HepG2 (cell line): ENCODE data around the gene TRPM1.

Experiments used
- ATF6 ChIP-seq: sonication (generic); formaldehyde crosslinking; conservative IDR thresholded peaks from 2 replicates; pipeline ENCODE4 v1.4.0; 2020; ENCODE audit warnings: missing genetic modification reagents
- CTCF ChIP-seq: sonication (generic); formaldehyde crosslinking; IDR thresholded peaks from 2 replicates; pipeline ENCODE4 v1.5.0; 2020; ENCODE audit warnings: mild to moderate bottlenecking, missing genetic modification reagents, moderate library complexity
- PHF5A ChIP-seq: IDR thresholded peaks from one replicate; pipeline ENCODE4 v1.6.1; 2018; ENCODE audit warnings: low read depth, missing genetic modification reagents; ENCODE audit not compliant: unreplicated experiment
- RBFOX2 ChIP-seq: fragments of 200-400 bp; formaldehyde crosslinking; IDR thresholded peaks from 2 replicates; pipeline ENCODE4 v1.6.1; 2017; ENCODE audit warnings: low read depth, mild to moderate bottlenecking, low read length
- RBM39 ChIP-seq: fragments of 200-400 bp; formaldehyde crosslinking; IDR thresholded peaks from one replicate; pipeline ENCODE4 v1.6.1; 2018; ENCODE audit warnings: antibody characterized with exemption, mild to moderate bottlenecking, low read depth, low read length; ENCODE audit not compliant: poor library complexity, severe bottlenecking
- SNAI1 ChIP-seq: sonication (generic); formaldehyde crosslinking; IDR thresholded peaks from 2 replicates; pipeline ENCODE4 v1.5.0; 2020; ENCODE audit warnings: mild to moderate bottlenecking, missing genetic modification reagents, borderline replicate concordance
- THAP11 ChIP-seq: IDR thresholded peaks from 2 replicates; pipeline ENCODE4 v1.6.1; 2016; ENCODE audit warnings: missing biosample characterization, missing genetic modification reagents
- TF ChIP-seq, protein P1 (sequence below): sonication (generic); formaldehyde crosslinking; IDR thresholded peaks from 2 replicates; pipeline ENCODE4 v1.9.0; 2021; ENCODE audit warnings: missing genetic modification reagents, borderline replicate concordance

- TF ChIP-seq, protein P1, sequence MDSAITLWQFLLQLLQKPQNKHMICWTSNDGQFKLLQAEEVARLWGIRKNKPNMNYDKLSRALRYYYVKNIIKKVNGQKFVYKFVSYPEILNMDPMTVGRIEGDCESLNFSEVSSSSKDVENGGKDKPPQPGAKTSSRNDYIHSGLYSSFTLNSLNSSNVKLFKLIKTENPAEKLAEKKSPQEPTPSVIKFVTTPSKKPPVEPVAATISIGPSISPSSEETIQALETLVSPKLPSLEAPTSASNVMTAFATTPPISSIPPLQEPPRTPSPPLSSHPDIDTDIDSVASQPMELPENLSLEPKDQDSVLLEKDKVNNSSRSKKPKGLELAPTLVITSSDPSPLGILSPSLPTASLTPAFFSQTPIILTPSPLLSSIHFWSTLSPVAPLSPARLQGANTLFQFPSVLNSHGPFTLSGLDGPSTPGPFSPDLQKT: no peak
- TF ChIP-seq CTCF (CRISPR knock-in tag) (no peak), THAP11 (no peak), SNAI1 (no peak), ATF6 (CRISPR knock-in tag) (no peak), RBM39 (no peak), PHF5A (CRISPR knock-in tag) (no peak), RBFOX2 (no peak)
Observed at GRCh38 chr15:31005660-31006059, 95.9 kb downstream of the TRPM1 start.
